GM06990 (cell line): ENCODE data around the gene GLG1.

Experiments used
- DNase-seq: peaks from one replicate; pipeline ENCODE4 v3.0.0-alpha.2; 2011; ENCODE audit not compliant: insufficient read length; ENCODE audit errors: extremely low read depth
- H3K27me3 ChIP-seq: replicated peaks from 2 replicates; pipeline ENCODE4 v1.6.0; 2011; ENCODE audit warnings: low read length; ENCODE audit not compliant: control insufficient read depth, insufficient read depth
- H3K36me3 ChIP-seq: 2 replicates; pipeline ENCODE4 v1.5.1; 2011; ENCODE audit warnings: low read length; ENCODE audit not compliant: control insufficient read depth, insufficient read depth
- H3K4me3 ChIP-seq: replicated peaks from 2 replicates; pipeline ENCODE4 v1.5.1; 2011; ENCODE audit warnings: low read depth, mild to moderate bottlenecking, control low read depth, low read length
- TF ChIP-seq, protein P1 (sequence below): IDR thresholded peaks from 2 replicates; pipeline ENCODE4 v1.5.1; 2011; ENCODE audit warnings: low read length, control low read depth, mild to moderate bottlenecking, inconsistent platforms; ENCODE audit not compliant: insufficient read depth, poor library complexity, severe bottlenecking

Gene GLG1

GRCh38 chr16:74505011-74505410 lies 101.9 kb downstream of the GLG1 start:
- TF ChIP-seq, protein P1, sequence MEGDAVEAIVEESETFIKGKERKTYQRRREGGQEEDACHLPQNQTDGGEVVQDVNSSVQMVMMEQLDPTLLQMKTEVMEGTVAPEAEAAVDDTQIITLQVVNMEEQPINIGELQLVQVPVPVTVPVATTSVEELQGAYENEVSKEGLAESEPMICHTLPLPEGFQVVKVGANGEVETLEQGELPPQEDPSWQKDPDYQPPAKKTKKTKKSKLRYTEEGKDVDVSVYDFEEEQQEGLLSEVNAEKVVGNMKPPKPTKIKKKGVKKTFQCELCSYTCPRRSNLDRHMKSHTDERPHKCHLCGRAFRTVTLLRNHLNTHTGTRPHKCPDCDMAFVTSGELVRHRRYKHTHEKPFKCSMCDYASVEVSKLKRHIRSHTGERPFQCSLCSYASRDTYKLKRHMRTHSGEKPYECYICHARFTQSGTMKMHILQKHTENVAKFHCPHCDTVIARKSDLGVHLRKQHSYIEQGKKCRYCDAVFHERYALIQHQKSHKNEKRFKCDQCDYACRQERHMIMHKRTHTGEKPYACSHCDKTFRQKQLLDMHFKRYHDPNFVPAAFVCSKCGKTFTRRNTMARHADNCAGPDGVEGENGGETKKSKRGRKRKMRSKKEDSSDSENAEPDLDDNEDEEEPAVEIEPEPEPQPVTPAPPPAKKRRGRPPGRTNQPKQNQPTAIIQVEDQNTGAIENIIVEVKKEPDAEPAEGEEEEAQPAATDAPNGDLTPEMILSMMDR = no peak
- no peaks in the 10 kb centered on the region for H3K27me3 ChIP-seq
- DNase-seq = no peak
- H3K4me3 ChIP-seq = no peak overlapping the region
- peaks cover 1% of the 10 kb centered on the region for H3K36me3 ChIP-seq

DNA sequence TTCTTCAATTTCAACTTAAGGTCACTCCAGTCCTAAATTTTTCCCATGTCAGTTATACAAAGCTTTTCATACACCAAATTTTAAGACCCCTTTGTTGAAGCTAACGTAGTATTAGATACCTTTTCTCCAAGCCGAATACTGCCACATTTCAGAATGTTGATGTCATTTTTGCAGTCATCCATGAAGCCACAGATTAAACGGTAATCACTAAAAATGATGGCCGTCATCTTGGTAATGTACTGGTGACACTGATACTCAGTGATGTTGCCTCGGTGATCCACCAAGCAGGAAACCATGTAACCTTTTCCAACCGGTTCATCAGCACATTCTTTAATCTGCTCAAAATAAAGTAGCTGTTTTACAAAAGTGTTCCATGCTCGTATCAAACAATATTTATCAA lies 103.5 kb downstream of the GLG1 start:
- H3K36me3 ChIP-seq = peaks cover 1% of the 10 kb centered on the region
- H3K4me3 ChIP-seq = no peak overlapping the region
- TF ChIP-seq, protein P1 = no peak
- no peaks in the 10 kb centered on the region for H3K27me3 ChIP-seq
- DNase-seq = no peak

DNA sequence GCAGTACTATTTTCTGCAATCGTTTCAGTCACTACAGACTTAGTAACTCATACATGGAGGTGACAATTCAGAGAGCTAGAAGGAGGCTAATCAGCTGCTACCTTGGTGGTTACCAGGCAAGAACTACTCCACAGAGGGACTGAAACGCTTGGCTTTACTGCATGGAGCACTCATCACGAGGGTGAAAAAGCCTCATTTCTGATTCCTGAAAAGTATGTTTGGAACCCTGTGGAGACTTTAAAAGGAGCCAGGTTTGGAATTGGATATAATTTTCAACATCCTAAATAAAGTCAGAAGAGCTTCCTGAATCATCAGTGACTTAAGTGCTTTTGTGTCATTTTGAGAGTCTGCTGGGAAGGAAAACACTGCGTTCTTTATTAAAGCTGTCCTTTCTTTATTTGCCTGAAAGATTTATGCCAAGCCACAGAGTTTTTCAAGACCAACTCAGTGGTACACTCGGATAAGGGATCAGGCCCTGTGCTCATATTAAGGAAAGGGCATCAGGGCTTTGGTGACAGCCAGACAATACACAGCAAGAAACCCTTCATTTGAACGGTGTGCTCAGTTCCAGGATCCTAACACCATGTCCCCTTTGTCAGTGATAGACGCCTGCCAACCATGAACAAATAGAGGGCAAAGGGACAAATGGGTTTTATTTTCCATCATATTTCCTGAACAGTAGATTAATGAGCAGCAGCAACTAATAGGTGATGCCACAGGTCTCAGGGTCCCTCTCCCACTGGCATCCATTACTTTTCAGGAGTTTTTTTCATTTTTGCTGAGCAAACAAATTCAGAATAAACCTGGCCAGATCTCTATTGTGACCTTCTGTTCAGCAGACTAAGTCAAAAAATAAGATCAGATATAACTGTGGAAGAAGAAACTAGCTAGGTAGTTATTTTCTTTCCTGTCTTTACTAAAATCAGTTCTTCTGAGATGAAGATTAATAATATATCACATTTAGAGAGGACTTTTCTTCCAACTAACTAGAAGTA lies 105.1 kb downstream of the GLG1 start:
- peaks cover 1% of the 10 kb centered on the region for H3K36me3 ChIP-seq
- H3K4me3 ChIP-seq = no peak overlapping the region
- no peak for DNase-seq
- TF ChIP-seq, protein P1 = no peak
- H3K27me3 ChIP-seq = no peaks in the 10 kb centered on the region

DNA sequence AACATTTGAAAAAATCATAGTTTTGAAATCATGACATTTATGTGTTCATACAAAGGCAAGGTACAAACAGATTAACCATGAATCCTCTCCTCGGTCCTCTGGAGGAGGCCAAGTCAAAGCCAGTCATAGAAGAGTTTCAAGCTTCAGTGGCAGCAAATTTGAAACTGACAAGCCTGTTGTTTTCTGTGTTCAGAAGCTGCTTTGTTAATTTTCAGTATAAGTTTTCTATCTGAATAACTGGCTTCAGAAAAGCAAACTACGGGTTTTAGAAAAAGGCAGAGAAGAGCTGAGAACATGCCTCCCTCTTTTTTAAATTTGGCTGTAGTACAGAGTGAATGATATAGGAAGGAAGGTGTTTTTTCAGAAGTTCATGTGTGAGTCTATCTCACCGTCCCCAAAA lies 106.0 kb downstream of the GLG1 start:
- Histone ChIP-seq H3K36me3 (peaks cover 1% of the 10 kb centered on the region), H3K4me3 (no peak overlapping the region), H3K27me3 (no peaks in the 10 kb centered on the region)
- DNase-seq = no peak
- TF ChIP-seq, protein P1 = no peak

GRCh38 chr16:74499114-74499513 lies 107.8 kb downstream of the GLG1 start:
- DNase-seq = no peak
- H3K4me3 ChIP-seq = no peak overlapping the region
- TF ChIP-seq, protein P1 = no peak
- no peaks in the 10 kb centered on the region for H3K27me3 ChIP-seq
- peaks cover 1% of the 10 kb centered on the region for H3K36me3 ChIP-seq

DNA sequence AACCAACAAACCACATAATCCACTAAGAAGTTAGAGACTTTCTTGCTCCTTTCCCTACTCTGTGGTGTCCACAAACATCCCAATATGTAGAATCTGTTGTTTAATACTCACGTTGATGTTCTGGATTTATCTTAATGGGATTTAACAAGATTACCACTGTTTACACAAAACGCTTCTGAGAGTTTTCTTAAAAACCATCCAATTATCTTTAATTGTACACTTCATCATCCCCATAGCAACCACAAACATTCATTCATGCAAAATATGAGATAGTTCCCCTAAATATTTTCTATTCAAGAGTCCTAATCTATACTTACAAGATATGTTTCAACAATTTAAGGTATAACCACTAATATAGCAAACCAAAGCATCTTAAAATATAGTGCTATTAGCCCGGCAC lies 109.2 kb downstream of the GLG1 start:
- H3K27me3 ChIP-seq = no peaks in the 10 kb centered on the region
- H3K4me3 ChIP-seq = no peak overlapping the region
- peaks cover 1% of the 10 kb centered on the region for H3K36me3 ChIP-seq
- TF ChIP-seq, protein P1 = no peak
- no peak for DNase-seq
